ACC112 (cell line): ENCODE data around the gene CCL7.
"Not testable (repeated sequence)": the region's sequence is repeated elsewhere in the genome, so short reads cannot be mapped to it uniquely, and the experiment has no call there.

Experiments used
- H2AFZ ChIP-seq: fragments of 200-600 bp; sonication (generic); one replicate; pipeline ENCODE4 v1.6.0; 2017; ENCODE audit warnings: antibody characterized with exemption, low read length; ENCODE audit not compliant: unreplicated experiment
- H3K27ac ChIP-seq: fragments of 200-600 bp; sonication (generic); 2 replicates; pipeline ENCODE4 v1.5.1; 2014; ENCODE audit warnings: low read depth, mild to moderate bottlenecking, antibody characterized with exemption, low read length, moderate library complexity
- H3K27me3 ChIP-seq: fragments of 200-600 bp; sonication (generic); 2 replicates; pipeline ENCODE4 v1.6.1; 2014; ENCODE audit warnings: mild to moderate bottlenecking, antibody characterized with exemption, low read length, moderate library complexity, mixed read lengths; ENCODE audit not compliant: insufficient read depth
- H3K36me3 ChIP-seq: fragments of 200-600 bp; sonication (generic); 2 replicates; pipeline ENCODE4 v1.6.1; 2016; ENCODE audit warnings: mild to moderate bottlenecking, antibody characterized with exemption, low read length, moderate library complexity, mixed read lengths; ENCODE audit not compliant: insufficient read depth
- H3K4me1 ChIP-seq: fragments of 200-600 bp; sonication (generic); one replicate; pipeline ENCODE4 v1.6.1; 2016; ENCODE audit warnings: low read length, mixed read lengths; ENCODE audit not compliant: insufficient read depth, unreplicated experiment, control insufficient read depth
- H3K4me3 ChIP-seq: fragments of 200-600 bp; sonication (generic); 2 replicates; pipeline ENCODE4 v1.5.1; 2014; ENCODE audit warnings: mild to moderate bottlenecking, low read depth, low read length
- H3K79me2 ChIP-seq: fragments of 200-600 bp; sonication (generic); one replicate; pipeline ENCODE4 v1.6.0; 2016; ENCODE audit warnings: low read length; ENCODE audit not compliant: control insufficient read depth, unreplicated experiment, insufficient read depth

CCL7 gene

GRCh38 chr17:34269969-34270368 lies at the start of gene CCL7:
Gene CCL7 (plus strand): TSS chr17:34270221. CDS start chr17:34270291, 70 bp downstream.
- Histone ChIP-seq H3K27ac (no peak within 1 kb of the TSS), H3K79me2 (no peaks in the 10 kb centered on the region), H2AFZ (no peak within 1 kb of the TSS), H3K27me3 (no peaks in the 10 kb centered on the region), H3K36me3 (no peaks in the 10 kb centered on the region), H3K4me1 (peaks cover 8% of the 10 kb centered on the region), H3K4me3 (no peak within 1 kb of the TSS)

- Histone ChIP-seq H3K27me3 (peaks cover 33% of the 10 kb centered on the region), H3K27ac (no peak overlapping the region), H3K79me2 (no peaks in the 10 kb centered on the region), H2AFZ (no peak overlapping the region), H3K4me3 (no peak overlapping the region), H3K4me1 (no peaks in the 10 kb centered on the region), H3K36me3 (no peaks in the 10 kb centered on the region)
Measured at GRCh38 chr17:34220752-34221395, 49.1 kb upstream of the CCL7 start.

- H2AFZ ChIP-seq, result no peak overlapping the region
- no peaks in the 10 kb centered on the region for H3K36me3 ChIP-seq
- peaks cover 36% of the 10 kb centered on the region for H3K27me3 ChIP-seq
- no peaks in the 10 kb centered on the region for H3K79me2 ChIP-seq
- no peaks in the 10 kb centered on the region for H3K4me1 ChIP-seq
- H3K4me3 ChIP-seq, result no peak overlapping the region
- H3K27ac ChIP-seq, result no peak overlapping the region
Measured at GRCh38 chr17:34221411-34221810, 48.6 kb upstream of the CCL7 start.

- H3K4me3 ChIP-seq, result no peak overlapping the region
- peaks cover 42% of the 10 kb centered on the region for H3K27me3 ChIP-seq
- no peak overlapping the region for H3K27ac ChIP-seq
- H3K79me2 ChIP-seq, result no peaks in the 10 kb centered on the region
- H3K4me1 ChIP-seq, result no peaks in the 10 kb centered on the region
- H3K36me3 ChIP-seq, result no peaks in the 10 kb centered on the region
- H2AFZ ChIP-seq, result no peak overlapping the region
Measured at GRCh38 chr17:34222722-34223497, 47.1 kb upstream of the CCL7 start.

GRCh38 chr17:34225046-34225445 lies 45.0 kb upstream of the CCL7 start:
- no peaks in the 10 kb centered on the region for H3K4me1 ChIP-seq
- H2AFZ ChIP-seq, result no peak overlapping the region
- no peak overlapping the region for H3K27ac ChIP-seq
- no peaks in the 10 kb centered on the region for H3K79me2 ChIP-seq
- H3K36me3 ChIP-seq, result no peaks in the 10 kb centered on the region
- H3K27me3 ChIP-seq, result peaks cover 37% of the 10 kb centered on the region
- no peak overlapping the region for H3K4me3 ChIP-seq

- Histone ChIP-seq H3K4me3 (no peak overlapping the region), H3K27me3 (peaks cover 32% of the 10 kb centered on the region), H2AFZ (no peak overlapping the region), H3K79me2 (no peaks in the 10 kb centered on the region), H3K4me1 (no peaks in the 10 kb centered on the region), H3K27ac (no peak overlapping the region), H3K36me3 (no peaks in the 10 kb centered on the region)
Measured at GRCh38 chr17:34226011-34226743, 43.8 kb upstream of the CCL7 start.

- peaks cover 32% of the 10 kb centered on the region for H3K27me3 ChIP-seq
- no peak overlapping the region for H2AFZ ChIP-seq
- H3K79me2 ChIP-seq, result no peaks in the 10 kb centered on the region
- no peaks in the 10 kb centered on the region for H3K36me3 ChIP-seq
- no peak overlapping the region for H3K4me3 ChIP-seq
- no peak overlapping the region for H3K27ac ChIP-seq
- no peaks in the 10 kb centered on the region for H3K4me1 ChIP-seq
Measured at GRCh38 chr17:34226744-34227034, 43.3 kb upstream of the CCL7 start.

- H3K27ac ChIP-seq, H3K4me3 ChIP-seq, H2AFZ ChIP-seq, H3K36me3 ChIP-seq, H3K79me2 ChIP-seq, H3K4me1 ChIP-seq: not testable (repeated sequence)
- peaks cover 32% of the 10 kb centered on the region for H3K27me3 ChIP-seq
Measured at GRCh38 chr17:34227293-34227692, 42.7 kb upstream of the CCL7 start.

- H3K27ac ChIP-seq, result no peak overlapping the region
- no peak overlapping the region for H3K4me3 ChIP-seq
- no peak overlapping the region for H2AFZ ChIP-seq
- no peaks in the 10 kb centered on the region for H3K36me3 ChIP-seq
- peaks cover 32% of the 10 kb centered on the region for H3K27me3 ChIP-seq
- H3K79me2 ChIP-seq, result no peaks in the 10 kb centered on the region
- H3K4me1 ChIP-seq, result no peaks in the 10 kb centered on the region
Measured at GRCh38 chr17:34227707-34228106, 42.3 kb upstream of the CCL7 start.

- Histone ChIP-seq H3K79me2 (no peaks in the 10 kb centered on the region), H2AFZ (no peak overlapping the region), H3K27ac (no peak overlapping the region), H3K4me3 (no peak overlapping the region), H3K4me1 (no peaks in the 10 kb centered on the region), H3K36me3 (no peaks in the 10 kb centered on the region), H3K27me3 (peaks cover 26% of the 10 kb centered on the region; the same call in 1 of the 2 replicates)
Measured at GRCh38 chr17:34228781-34229180, 41.2 kb upstream of the CCL7 start.
